ENCODE measurements around the gene EMP3. TPM values are rescaled to one million over a fixed set of nuclear protein-coding genes. Genes with fewer than 3 reads are reported as not detected.
"Not testable (repeated sequence)": the region's sequence is repeated elsewhere in the genome, so short reads cannot be mapped to it uniquely, and the experiment has no call there.

Gene EMP3
- total and polyA plus RNA-seq, 10 donors = 33.2 to 149 (median 86.8) TPM

DNA sequence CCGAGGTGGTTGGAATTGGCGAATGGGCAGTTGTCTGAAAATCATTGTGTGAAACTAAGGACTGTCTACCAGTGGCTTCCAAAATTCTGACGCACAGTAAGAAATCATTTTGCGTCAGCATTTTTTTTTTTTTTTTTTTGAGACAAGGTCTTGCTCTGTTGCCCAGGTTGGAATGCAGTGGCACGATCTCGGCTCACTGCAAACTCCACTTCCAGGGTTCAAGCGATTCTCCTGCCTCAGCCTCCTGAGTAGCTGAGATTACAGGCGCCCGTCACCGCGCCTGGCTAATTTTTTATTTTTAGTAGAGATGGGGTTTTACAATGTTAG, 33.9 kb upstream of the EMP3 start:
- TF ChIP-seq, protein P1, sequence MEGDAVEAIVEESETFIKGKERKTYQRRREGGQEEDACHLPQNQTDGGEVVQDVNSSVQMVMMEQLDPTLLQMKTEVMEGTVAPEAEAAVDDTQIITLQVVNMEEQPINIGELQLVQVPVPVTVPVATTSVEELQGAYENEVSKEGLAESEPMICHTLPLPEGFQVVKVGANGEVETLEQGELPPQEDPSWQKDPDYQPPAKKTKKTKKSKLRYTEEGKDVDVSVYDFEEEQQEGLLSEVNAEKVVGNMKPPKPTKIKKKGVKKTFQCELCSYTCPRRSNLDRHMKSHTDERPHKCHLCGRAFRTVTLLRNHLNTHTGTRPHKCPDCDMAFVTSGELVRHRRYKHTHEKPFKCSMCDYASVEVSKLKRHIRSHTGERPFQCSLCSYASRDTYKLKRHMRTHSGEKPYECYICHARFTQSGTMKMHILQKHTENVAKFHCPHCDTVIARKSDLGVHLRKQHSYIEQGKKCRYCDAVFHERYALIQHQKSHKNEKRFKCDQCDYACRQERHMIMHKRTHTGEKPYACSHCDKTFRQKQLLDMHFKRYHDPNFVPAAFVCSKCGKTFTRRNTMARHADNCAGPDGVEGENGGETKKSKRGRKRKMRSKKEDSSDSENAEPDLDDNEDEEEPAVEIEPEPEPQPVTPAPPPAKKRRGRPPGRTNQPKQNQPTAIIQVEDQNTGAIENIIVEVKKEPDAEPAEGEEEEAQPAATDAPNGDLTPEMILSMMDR (IDR thresholded peaks at IDR 0.05 in 8 of 11, conservative IDR thresholded peaks at IDR 0.05 in 3 of 11) = peak in 5 of 11 experiments; percentile 13 to 46 (median 33)
- H3K4me3 ChIP-seq = peak overlapping the region in 4 of 8 donors; percentile 30 to 68 (median 38)
- H3K9me3 ChIP-seq = peaks cover 0 to 10% (median 7%) of the 10 kb centered on the region in 8 donors
- DNase-seq, H3K27ac ChIP-seq, H3K36me3 ChIP-seq: not testable (repeated sequence)
- WGBS, 5 donors = 33 to 39% (median 34%) methylated on average over 11 of the region's 11 CpGs
- peaks cover 9 to 17% (median 13%) of the 10 kb centered on the region in 6 donors for H3K4me1 ChIP-seq
- H3K27me3 ChIP-seq (replicated peaks in 1 of 7) = peaks cover 0 to 38% (median 0%) of the 10 kb centered on the region in 7 donors
- intact Hi-C loops (cut with DNase I; ENCODE audit: low total_unique reads) = loop anchor here (2.0 kb wide), 1 partner anchor 25 kb away; no protein-coding TSS in a partner anchor

DNA sequence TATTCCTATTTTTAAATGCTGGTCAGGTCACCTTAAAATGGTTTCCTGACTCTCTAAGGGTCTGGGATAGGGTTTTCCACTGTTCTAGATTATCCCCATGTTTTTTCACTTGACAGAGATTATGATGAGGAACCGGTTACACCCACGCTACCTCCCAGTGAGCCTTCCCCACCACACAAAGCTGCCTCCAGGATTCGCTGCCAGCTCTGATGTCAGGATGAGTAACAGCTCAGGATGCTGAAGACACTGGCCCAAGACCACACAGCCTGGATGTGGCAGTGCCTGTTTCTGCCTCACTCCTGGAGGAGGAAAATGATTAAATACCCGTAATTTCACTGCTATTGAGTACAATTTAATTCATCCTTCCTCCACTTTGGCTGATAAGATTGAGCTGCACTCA, 32.6 kb upstream of the EMP3 start:
- intact Hi-C loops (cut with DNase I; ENCODE audit: low total_unique reads) = no loop called here
- 87 to 97% (median 95%) methylated on average over 4 of the region's 4 CpGs for WGBS, 5 donors

DNA sequence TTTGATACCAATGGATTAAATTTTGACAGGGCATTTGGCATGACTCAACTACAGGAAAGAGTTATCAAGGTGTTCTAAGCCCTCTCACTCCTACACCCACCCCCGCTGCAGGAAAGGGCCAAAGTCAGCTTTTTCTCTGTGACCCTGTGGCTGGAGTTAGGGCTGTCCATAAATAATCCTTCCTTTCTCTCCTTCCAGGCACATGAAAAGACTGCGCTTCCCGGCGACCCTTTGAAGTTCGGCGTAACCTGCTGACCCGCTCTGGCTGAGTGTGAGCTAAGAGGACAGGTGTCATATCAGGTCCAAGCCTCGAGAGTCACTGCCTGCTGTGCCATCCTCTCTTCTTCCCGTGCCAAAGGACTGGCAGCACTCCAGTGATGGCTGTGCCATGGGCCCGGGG, 29.9 kb upstream of the EMP3 start:
- intact Hi-C loops (cut with DNase I; ENCODE audit: low total_unique reads) = no loop called here
- Histone ChIP-seq H3K27ac (no peak overlapping the region), H3K36me3 (no peaks in the 10 kb centered on the region), H3K9me3 (no peaks in the 10 kb centered on the region), H3K27me3 (replicated peaks in 1 of 7) (peaks cover 0 to 42% (median 0%) of the 10 kb centered on the region in 7 donors), H3K4me1 (peaks cover 9 to 14% (median 12%) of the 10 kb centered on the region in 6 donors), H3K4me3 (no peak overlapping the region)
- 69 to 84% (median 82%) methylated on average over 10 of the region's 10 CpGs for WGBS, 5 donors
- TF ChIP-seq POLR2AphosphoS5 (IDR thresholded peaks at IDR 0.05) = no peak
- TF ChIP-seq, protein P1 (IDR thresholded peaks at IDR 0.05 in 8 of 11, conservative IDR thresholded peaks at IDR 0.05 in 3 of 11) = no peak
- no peak for TF ChIP-seq POLR2A (IDR thresholded peaks at IDR 0.05)
- no peak for DNase-seq

More for the DNA sequence above, 32.6 kb upstream of the EMP3 start:
- no peak for TF ChIP-seq POLR2A (IDR thresholded peaks at IDR 0.05)
- no peak for TF ChIP-seq POLR2AphosphoS5 (IDR thresholded peaks at IDR 0.05)
- TF ChIP-seq, protein P1 (IDR thresholded peaks at IDR 0.05 in 8 of 11, conservative IDR thresholded peaks at IDR 0.05 in 3 of 11) = no peak
- no peak for DNase-seq
- Histone ChIP-seq H3K9me3 (no peaks in the 10 kb centered on the region), H3K4me1 (peaks cover 9 to 17% (median 13%) of the 10 kb centered on the region in 6 donors), H3K4me3 (no peak overlapping the region), H3K27me3 (replicated peaks in 1 of 7) (peaks cover 0 to 38% (median 0%) of the 10 kb centered on the region in 7 donors), H3K36me3 (no peaks in the 10 kb centered on the region), H3K27ac (no peak overlapping the region)

DNA sequence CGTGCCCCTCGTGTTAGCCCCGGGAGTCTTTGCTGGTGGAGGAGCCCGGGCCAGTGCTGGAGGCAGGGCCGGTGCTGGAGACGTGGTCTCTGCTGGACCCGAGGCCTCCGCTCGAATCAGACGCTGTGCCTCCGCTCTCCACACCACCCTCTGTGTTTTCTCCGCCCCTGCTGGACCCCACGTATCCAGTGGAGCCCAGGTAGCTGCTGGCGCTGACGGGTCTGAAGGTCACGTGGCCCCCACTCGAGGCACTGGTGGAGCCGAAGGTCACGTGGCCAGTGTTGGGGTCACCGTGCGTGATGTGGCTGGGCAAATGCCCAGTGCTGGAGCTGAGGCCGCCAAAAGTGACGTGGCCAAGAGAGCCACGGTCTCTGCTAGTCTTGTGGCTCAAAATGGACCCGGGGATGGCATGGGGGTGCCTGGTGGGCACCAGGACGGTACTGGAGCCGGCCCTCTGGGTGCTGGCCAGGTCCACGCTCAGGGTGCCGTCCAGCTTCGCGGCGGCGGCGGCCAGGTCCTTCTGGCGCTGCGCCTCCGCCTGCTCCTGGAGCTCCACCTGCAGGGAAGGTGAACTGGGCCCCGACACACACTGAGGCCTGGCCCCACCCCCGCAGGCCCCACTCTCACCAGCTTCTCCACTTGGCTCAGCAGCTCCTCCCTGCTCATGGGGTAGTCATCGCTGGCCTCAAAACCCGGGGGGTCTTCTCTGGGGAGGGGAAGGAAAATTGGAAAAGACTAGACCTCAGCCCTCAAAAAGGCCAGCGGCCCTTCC, 28.2 kb upstream of the EMP3 start:
- Histone ChIP-seq H3K4me1 (no peaks in the 10 kb centered on the region), H3K9me3 (no peaks in the 10 kb centered on the region), H3K27ac (no peak overlapping the region), H3K4me3 (no peak overlapping the region), H3K36me3 (no peaks in the 10 kb centered on the region), H3K27me3 (replicated peaks in 1 of 7) (peaks cover 0 to 35% (median 0%) of the 10 kb centered on the region in 7 donors)
- intact Hi-C loops (cut with DNase I; ENCODE audit: low total_unique reads) = no loop called here
- DNase-seq = no peak
- TF ChIP-seq, protein P1 (IDR thresholded peaks at IDR 0.05 in 8 of 11, conservative IDR thresholded peaks at IDR 0.05 in 3 of 11) = no peak
- TF ChIP-seq POLR2A (IDR thresholded peaks at IDR 0.05) (no peak), POLR2AphosphoS5 (IDR thresholded peaks at IDR 0.05) (no peak)
- 84 to 92% (median 89%) methylated on average over 37 to 42 of the region's 42 CpGs for WGBS, 5 donors

Measured in spleen (tissue), 11 donors.